ENCODE data around the gene STIL.

The STIL gene

GRCh38 chr1:47216278-47217059 lies 97.5 kb downstream of the STIL start:
- TF ChIP-seq, protein P1, sequence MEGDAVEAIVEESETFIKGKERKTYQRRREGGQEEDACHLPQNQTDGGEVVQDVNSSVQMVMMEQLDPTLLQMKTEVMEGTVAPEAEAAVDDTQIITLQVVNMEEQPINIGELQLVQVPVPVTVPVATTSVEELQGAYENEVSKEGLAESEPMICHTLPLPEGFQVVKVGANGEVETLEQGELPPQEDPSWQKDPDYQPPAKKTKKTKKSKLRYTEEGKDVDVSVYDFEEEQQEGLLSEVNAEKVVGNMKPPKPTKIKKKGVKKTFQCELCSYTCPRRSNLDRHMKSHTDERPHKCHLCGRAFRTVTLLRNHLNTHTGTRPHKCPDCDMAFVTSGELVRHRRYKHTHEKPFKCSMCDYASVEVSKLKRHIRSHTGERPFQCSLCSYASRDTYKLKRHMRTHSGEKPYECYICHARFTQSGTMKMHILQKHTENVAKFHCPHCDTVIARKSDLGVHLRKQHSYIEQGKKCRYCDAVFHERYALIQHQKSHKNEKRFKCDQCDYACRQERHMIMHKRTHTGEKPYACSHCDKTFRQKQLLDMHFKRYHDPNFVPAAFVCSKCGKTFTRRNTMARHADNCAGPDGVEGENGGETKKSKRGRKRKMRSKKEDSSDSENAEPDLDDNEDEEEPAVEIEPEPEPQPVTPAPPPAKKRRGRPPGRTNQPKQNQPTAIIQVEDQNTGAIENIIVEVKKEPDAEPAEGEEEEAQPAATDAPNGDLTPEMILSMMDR (IDR thresholded peaks at IDR 0.05; ENCODE audit: low read depth, low read length) = no peak
- DNase-seq (ENCODE audit: low read depth in 2 of 2) = no peak
- H3K4me3 ChIP-seq (replicated peaks in 1 of 2; ENCODE audit: low read depth in 2 of 2, low read length in 2 of 2) = no peak overlapping the region

GRCh38 chr1:47215713-47216112 lies 98.2 kb downstream of the STIL start:
- no peak overlapping the region for H3K4me3 ChIP-seq (replicated peaks in 1 of 2; ENCODE audit: low read depth in 2 of 2, low read length in 2 of 2)
- TF ChIP-seq, protein P1 (IDR thresholded peaks at IDR 0.05; ENCODE audit: low read depth, low read length) = no peak
- no peak for DNase-seq (ENCODE audit: low read depth in 2 of 2)

DNA sequence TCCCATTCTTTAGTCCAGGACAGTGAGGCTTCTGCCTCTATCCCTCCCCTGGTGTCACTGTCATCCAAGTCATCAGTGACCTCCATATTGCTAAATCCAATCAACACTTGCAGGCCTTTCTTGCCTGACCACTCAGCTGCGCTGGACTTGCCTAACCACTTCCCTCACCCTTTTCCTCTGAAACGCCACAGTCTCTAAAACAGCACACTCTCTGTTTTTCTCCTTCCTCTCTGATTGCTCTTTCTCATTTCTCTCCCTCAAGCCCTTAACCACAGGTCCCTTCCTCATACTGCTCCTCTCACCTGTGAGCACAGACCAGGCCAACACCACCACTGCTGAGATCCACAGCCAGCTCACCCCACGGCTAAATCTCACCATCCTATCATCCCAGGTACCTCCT lies 99.4 kb downstream of the STIL start:
- no peak for DNase-seq (ENCODE audit: low read depth in 2 of 2)
- TF ChIP-seq, protein P1 (IDR thresholded peaks at IDR 0.05; ENCODE audit: low read depth, low read length) = no peak
- no peak overlapping the region for H3K4me3 ChIP-seq (replicated peaks in 1 of 2; ENCODE audit: low read depth in 2 of 2, low read length in 2 of 2)

- H3K4me3 ChIP-seq (replicated peaks in 1 of 2; ENCODE audit: low read depth in 2 of 2, low read length in 2 of 2) = no peak overlapping the region
- DNase-seq (ENCODE audit: low read depth in 2 of 2) = no peak
- TF ChIP-seq, protein P1 (IDR thresholded peaks at IDR 0.05; ENCODE audit: low read depth, low read length) = no peak
Observed at GRCh38 chr1:47213230-47213963, 100.5 kb downstream of the STIL start.

- H3K4me3 ChIP-seq (replicated peaks in 1 of 2; ENCODE audit: low read depth in 2 of 2, low read length in 2 of 2) = no peak overlapping the region
- TF ChIP-seq, protein P1 (IDR thresholded peaks at IDR 0.05; ENCODE audit: low read depth, low read length) = no peak
- DNase-seq (ENCODE audit: low read depth in 2 of 2) = no peak
Observed at GRCh38 chr1:47212636-47213229, 101.2 kb downstream of the STIL start.

GRCh38 chr1:47211796-47212269 lies 102.1 kb downstream of the STIL start:
- H3K4me3 ChIP-seq (replicated peaks in 1 of 2; ENCODE audit: low read depth in 2 of 2, low read length in 2 of 2) = no peak overlapping the region
- peak; percentile 47 to 80 for DNase-seq (ENCODE audit: low read depth in 2 of 2)
- TF ChIP-seq, protein P1 (IDR thresholded peaks at IDR 0.05; ENCODE audit: low read depth, low read length) = no peak
